COLO668 (cell line): ENCODE results near the gene INSR.

Experiments
- DNase-seq: peaks from one replicate; lab custom pipeline; 2025; ENCODE audit not compliant: unreplicated experiment; lab: John Stamatoyannopoulos, UW

The INSR gene

DNA sequence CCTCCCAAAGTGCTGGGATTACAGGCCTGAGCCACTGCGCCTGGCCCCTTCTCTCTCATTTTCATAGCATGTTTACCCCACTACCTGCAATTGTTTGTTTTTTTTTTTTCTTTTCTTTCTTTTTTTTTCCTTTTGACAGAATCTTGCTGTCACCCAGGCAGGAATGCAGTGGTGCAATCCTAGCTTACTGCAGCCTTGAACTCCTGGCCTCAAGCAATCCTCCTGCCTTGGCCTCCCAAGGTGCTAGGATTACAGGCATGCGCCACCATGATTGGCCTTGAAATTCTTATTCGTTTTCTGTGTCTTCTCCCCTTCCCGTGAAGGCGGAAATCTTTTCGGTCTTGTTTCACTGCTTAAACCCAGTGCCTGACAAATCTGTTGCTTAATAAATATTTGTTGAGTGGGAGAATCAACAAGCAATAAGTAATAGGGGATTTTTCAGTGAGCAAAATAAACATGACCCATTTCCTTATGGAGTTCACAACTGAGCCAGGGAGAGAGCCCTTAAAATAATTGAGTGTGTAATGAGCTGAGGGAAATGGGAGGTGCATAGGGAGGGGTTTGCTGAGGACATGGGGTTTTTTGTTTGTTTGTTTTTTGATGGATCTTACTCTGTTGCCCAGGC, 1.8 kb upstream of the INSR start:
- no peak for DNase-seq

DNA sequence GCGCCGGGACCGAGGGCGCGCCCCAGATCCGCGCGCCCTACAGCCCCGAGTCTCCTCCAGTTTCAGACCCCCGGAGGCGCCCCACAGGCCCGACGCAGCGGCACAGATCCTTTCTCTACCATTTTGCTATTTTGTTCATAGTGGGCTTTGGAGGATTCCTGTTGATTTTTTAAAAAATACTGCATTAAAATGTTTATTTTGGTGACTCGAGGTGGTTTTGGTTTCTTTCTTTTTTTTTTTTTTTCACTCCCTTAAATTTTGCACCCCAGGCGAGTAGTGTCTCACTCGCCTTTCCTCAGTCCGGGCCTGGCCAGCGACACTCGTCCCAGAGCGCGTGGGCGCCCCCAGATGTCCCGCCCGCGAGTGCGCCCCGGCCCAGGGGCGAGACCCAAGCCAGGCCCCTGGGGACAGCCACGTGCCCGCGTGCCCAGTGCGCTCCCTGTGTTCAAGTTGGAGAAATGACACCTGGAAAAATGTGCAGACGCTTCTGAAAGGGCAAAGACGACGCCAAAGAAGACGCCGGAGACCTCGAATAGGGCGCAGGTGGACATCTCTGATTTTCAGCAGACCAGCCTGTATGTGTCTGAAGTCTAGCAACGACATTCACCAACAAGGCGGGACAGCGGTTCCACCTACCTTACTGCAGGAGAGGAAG, 471 bp upstream of the INSR start:
- DNase-seq, result peak; percentile 83

DNA sequence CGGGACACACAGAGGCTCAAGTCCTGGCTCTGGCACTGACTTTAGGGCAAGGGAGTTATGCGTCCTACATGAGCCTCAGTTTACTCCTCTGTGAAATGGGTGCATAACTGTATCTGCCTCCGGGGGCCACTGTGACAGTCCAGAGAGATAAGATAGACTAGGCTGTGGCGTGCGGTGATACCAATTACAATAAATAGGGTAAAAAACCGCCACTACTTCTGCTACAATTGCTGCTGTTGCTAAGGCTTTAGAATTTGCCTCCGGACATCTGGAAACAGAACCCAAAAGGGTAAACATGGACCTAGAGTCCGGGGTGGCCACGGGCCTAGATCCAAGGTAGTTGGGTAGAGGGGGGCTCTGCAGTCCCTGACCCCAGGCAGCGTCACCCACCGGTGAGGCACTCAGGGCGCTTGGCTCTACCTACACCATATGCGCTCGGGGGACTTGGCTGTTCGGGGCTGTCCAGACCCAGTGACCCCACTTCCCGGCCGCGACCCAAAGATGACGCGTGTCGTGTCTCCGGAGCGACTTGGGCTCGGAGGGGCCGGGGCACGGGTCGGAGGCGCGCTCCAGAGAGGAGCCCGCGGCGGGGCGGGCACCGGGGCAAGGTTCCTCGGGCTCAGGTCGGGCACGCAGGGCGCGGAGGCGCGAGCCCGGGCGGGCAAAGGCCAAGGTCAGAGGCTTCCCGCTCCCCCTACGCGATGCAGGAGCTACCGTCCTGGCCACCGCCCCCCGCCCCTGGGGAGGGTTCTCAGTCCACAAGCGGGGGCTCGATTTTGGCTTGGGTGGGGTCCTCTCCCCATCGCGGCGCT, 1.1 kb downstream of the INSR start:
- DNase-seq, result peak; percentile 44

DNA sequence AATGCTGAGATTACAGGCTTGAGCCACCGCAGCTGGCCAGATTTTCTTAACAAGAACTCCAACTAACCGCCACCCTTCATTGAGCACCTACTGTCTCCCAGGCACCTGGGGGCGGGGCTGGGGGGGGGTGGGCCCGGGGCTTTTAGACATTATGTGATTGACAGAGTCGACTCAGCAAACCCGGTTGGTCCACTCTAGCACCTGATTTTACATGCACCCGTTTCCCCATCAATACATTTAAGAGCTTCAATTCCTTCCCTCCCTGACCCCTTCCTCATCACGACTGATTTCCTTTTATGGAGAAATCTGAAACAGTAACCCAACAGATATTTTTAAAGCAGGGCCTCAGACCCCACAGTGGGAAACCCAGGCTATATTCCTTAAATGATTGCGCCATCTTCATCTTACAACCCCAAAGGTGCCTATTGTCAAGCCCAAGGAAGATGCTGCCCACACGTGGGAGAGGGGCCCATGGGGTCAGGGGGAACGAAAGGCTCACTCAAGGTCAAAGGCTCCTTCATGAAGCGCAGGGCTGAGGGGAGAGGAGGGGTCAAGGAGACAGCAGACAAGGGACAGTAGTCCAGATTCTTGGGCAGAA, 1.8 kb downstream of the INSR start:
- no peak for DNase-seq

DNA sequence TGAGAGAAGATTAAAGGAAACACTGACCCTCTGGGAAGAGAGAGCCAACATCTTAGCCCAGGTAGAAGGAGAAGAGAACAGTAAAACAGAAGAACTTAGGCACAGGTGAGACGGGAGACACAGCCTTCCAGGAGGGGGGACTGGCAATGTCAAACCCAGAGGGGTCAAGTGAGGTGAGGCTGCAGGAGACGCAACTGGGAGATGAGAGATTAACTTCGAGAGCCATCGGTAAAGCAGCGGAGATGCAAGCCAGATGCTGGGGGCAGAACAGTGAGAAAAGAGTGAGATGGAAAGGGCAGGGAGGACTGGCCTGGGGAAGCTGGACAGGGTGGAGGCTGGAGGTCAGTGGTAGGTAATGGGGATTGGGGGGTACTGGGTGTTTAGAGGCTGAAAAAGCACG, 5.2 kb downstream of the INSR start:
- no peak for DNase-seq

DNA sequence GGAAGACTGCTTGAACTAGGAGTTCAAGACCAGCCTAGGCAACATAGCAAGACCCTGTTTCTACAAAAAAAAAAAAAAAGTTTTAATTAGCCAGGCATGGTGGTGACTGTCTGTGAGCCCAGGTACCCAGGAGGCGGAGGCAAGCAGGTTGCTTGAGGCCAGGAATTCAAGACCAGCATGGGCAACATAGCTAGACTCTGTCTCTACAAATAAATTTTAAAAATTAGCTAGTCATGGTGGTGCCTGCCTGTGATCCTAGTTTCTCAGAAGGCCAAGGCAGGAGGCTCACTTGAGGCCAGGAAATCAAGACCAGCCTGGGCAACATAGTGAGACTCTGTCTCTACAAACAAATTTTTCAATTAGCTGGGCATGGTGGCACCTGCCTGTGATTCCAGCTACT, 6.1 kb downstream of the INSR start:
- DNase-seq, result no peak

DNA sequence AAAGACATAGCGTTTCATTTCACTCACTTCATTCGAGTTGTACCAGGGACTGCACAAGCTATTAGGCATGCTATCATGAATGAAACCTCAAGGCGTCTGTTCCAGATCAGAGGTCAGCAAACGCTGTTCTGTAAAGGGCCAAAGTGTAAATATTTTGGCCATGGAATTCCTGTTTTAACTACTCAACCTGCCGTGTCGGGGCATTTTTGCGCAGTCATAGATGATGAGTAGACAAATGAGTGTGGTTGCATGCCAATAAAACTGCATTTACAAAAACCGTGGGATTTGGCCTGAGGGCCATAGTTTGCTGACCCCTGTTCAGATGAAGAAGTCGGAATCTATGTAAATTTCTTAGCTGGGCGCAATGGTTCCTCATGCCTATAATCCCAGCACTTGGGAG, 6.5 kb downstream of the INSR start:
- no peak for DNase-seq

DNA sequence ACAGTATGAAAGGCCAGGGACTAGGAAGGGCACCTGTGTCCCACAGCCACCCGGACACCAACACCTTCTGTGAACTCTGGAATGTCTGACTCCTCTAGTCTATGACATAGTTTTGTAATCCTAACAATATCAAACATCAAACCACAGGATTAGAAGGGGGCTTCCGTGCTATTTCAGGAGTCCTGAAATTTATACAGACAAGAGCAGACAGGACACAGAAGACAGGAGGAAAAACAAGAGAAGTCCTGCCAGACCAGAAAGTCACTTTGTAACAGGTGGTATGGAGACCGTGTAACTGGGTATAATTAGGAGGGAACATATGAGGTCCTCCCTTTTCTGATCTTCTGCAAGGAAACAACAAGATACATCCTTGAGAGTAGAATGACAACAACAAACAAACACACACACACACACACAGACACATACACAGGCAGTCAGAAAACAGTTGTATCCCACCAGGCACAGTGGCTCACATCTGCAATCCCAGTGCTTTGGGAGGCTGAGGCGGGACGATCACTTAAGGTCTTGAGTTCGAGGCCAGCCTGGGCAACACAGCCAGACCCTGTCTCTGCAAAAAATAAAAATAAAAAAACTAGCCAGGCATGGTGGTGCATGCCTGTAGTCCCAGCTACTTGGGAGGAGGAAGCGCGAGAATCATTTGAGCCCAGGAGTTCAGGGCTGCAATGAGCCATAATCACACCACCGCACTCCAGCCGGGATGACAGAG, 13.1 kb downstream of the INSR start:
- no peak for DNase-seq

DNA sequence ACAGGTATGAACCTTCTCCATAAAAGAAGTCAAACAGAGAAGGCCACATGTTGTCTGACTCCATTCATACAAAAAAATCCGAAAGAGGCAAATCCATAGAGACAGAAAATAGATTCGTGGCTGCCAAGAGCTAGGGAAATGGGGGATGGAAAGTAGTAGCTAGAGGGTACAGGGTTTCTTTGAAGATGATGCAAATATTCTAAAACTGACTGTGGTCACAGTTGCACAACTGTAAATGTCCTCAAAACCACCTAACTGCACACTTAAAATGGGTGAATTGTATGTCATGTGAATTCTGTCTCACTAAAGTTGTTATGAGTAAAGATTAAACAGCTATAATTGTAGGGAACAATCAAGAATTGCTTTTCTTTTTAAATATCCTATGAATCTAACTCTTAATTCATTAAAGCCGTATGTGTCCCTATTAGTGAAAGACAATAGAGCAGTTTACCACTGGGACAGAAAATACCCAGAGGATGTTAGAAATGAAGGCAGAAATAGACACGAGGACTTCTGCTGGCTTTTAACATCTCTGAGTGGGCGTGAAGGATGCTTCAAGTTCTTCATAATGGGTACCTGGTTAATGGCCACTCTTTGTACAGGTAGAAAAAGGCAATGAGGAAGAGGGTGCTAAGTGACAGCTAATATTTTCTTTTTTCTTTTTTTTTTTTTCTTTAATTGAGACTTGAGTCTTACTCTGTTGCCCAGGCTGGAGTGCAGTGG, 21.2 kb downstream of the INSR start:
- no peak for DNase-seq

DNA sequence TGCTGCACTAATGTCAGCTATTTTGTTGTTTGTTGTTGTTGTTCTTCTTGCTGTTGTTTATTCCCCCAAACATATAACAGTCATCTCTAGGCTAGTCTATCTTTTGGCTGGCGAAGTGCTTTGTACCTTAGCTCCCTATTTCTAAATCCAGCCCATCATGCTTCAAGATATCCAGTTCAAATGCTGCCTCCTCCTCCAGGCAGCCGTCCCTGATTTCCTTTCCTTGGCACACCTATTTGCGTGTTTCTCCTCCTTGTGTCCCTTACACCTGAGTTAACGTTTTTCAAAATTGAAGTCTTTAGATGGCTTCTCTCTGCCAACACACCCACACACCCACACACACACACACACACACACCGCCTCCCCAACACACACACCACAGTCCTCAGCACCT, 25.5 kb downstream of the INSR start:
- no peak for DNase-seq

DNA sequence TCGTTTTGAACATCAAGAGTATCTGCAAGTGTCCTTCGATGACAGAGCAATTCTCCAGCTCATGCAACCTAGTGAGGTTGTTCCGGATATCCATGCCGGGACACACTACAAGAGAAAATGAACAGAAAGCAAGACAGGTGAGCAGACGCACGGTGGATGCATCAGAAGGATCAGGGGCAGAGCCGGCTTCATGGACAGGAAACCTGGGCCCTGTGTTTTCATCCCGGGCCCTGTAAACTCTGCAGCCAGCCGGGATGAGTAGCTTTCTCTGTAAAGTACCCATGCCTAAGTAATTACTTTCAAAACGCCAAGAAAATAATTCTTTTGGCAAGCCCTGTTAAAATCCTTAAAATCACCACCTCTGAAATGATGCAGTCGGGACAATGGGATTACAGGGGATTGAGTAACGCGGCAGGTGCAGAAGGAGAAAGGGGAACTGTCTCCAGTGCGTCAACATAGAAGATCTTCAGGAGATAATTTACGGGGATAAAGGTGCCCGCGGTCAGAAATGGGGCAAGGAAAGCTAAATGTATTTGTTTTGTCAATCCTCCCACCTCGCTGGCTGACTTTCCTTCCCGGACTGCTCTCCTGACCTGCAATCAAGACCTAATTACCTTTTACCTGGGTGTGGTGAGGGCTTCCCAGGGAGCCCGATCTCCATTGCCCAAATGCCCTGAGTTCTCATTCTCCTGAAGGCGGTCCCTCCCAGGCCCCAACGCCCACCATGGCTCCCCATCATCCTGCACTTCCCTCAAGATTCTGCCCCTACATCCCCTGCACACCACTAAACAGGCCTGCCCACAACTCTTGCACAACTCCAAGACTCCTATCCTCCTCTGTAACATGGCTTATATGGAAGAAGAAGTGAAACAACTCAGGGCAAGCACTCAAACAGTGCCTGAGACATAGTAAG, 26.2 kb downstream of the INSR start:
- no peak for DNase-seq

DNA sequence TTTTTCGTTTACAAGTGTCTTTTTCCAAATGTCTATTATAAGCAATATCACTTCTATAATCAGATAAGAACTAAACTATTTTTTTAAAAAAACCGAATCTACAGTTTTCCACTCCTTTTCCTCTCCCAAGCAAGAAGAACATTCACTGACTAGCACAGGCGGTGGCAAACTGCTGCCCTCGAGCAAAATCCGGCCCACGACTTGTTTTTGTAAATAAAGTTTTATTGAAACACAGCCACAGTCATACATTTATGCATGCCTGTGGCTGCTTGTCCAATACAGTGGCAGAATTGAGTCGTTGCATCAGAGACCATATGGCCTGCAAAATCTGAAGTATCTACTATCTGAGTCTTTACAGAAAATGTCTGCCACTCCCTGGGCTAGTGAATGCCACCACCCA, 27.4 kb downstream of the INSR start:
- no peak for DNase-seq

DNA sequence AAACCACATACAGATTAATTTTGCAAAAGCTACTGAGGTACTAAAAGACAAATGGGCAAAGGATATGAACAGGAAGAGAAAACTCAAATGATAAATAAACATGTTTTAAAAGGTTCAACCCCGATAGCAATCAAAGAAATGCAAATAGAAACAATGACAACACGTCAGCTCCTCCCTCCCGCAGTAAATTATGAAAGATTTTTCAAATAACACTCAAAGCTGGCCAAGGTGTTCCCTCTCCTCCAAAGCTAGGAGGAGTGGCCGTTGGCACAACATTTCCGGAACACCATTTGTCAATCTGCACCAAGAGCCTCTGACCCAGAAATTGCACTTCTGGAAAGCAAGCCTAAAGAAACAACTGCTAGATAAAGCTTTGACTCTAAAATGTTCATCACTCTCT, 28.3 kb downstream of the INSR start:
- DNase-seq, result no peak

DNA sequence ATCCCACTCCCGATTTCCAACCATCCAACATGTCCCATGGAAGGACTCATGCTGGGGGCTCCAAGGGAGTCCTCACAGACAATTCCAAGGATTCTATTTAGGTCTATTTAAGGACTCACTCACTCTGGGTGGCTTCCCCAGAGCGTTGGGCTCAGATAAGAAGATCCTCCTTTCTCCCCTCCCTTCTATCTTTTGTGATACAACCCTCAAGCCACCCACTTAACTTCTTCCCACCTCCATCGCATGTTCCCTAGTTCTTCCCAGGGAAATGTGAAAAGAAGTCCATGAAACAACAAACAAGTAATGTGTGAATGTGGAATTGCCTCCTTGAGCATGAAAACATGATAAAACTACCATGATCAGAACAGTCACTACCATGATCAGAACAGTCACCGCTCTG, 29.4 kb downstream of the INSR start:
- no peak for DNase-seq

DNA sequence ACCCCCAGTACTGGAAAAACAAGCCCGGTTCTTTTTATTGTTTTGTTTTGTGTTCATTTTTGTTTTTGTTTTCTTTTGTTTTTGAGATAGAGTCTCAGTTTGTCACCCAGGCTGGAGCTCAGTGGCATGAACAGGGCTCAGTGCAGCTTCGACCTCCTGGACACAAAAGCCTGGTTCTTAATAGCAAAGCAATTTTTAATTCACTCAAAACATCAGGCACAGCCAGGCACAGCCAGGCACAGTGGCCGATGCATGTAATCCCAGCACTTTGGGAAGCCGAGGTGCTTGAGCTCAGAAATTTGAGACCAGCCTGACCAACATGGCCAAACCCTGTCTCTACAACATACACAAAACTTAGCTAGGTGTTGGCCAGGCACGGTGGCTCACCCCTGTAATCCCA, 30.7 kb downstream of the INSR start:
- no peak for DNase-seq

DNA sequence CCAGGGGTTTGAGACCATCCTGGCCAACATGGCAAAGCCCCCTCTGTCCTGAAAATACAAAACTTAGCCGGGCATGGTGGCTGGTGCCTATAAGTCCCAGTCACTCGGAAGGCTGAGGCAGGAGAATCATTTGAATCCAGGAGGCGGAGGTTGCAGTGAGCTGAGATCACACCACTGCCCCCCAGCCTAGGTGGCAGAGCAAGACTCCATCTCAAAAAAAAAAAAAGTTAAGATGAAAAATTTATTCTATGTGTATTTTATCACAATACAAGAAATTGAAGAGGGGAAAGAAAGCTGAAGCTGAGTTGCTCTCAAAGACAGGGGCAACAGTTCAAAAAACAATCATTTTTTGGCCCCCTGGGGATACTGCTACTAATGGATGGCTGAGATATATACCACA, 31.1 kb downstream of the INSR start:
- DNase-seq, result no peak

DNA sequence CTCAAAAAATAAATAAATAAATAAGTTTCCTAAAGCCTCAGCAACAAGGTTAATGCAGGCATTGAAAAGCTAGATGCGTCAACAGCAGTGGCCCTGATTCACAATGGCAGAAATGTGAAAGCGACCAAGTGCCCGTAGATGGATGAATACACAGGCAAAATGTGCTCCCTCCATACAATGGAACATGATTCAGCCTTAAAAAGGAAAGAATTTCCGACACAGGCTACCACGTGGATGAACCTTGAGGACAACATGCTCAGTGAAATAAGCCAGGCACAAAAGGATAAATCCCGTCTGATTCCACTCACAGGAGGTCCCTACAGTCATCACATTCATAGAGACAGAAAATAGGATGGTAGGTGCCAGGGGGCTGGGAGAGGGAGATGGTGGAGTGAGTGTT, 31.7 kb downstream of the INSR start:
- DNase-seq, result no peak

DNA sequence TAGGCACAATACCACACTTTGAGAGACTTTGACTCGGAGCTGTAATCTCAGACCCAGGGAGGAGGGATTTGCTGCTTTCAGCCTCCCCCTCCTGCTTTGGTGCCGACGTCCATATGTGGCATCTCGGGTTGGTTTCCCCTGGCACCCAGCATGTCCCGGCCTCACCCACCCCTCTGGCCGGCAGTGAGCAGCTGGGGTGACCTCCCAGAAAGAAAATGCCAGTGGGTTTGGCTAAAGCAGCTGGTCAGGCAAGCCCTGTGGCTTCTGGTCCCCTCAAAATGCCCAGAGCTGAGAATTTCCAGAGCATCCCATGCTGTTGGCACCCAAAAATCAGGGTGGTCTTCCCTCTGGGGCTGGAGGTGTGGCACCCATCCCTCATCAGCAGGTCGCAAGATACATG, 34.1 kb downstream of the INSR start:
- DNase-seq, result no peak

DNA sequence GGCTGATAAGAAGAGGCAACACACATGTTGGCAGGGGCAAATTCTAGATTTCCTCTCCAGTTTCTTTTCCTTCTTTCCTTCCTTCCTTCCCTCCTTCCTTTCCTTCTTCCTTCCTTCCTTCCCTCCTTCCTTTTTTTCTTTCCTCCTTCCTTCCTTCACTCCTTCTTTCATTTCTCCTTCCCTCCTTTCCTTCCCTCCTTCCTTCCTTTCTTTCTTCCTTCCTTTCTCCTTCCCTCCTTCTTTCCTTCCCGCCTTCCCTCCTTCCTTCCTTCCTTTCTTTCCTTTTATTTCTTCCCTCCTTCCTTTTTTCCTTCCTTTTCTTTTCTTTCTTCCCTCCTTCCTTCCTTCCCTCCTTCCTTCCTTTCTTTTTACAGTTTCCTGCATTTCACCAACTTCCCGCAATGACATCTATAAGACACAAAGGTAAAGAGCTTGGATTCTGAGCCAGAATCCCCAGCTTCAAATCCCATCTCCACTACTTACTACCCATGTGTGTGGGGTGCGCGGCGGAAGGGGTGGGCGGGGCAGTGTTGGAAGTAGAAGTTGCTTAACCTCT, 35.3 kb downstream of the INSR start:
- DNase-seq, result no peak
